WTC11 (cell line): ENCODE results near the gene SLC6A1.

ENCODE experiments used
- CTCF ChIP-seq: fragments of 200-600 bp; IDR thresholded peaks from 2 replicates; pipeline ENCODE4 v1.8.0; 2022; ENCODE audit warnings: antibody characterized with exemption
- ETV6 ChIP-seq: sonication (generic); formaldehyde crosslinking; IDR thresholded peaks from 2 replicates; pipeline ENCODE4 v1.8.1; 2022; ENCODE audit warnings: mild to moderate bottlenecking, missing genetic modification reagents
- FOXJ3 ChIP-seq: sonication (generic); formaldehyde crosslinking; IDR thresholded peaks from 2 replicates; pipeline ENCODE4 v1.9.0; 2021; ENCODE audit warnings: missing genetic modification reagents, mild to moderate bottlenecking, borderline replicate concordance
- NFE2L1 ChIP-seq: sonication (generic); formaldehyde crosslinking; IDR thresholded peaks from 2 replicates; pipeline ENCODE4 v1.8.1; 2023; ENCODE audit warnings: missing genetic modification reagents
- ZNF281 ChIP-seq: sonication (generic); formaldehyde crosslinking; IDR thresholded peaks from 2 replicates; pipeline ENCODE4 v1.8.0; 2023; ENCODE audit warnings: mild to moderate bottlenecking, missing genetic modification reagents

- TF ChIP-seq ETV6: no peak
- no peak for TF ChIP-seq ZNF281 (CRISPR knock-in tag)
- TF ChIP-seq NFE2L1: no peak
- no peak for TF ChIP-seq CTCF
- no peak for TF ChIP-seq FOXJ3
Measured at GRCh38 chr3:10994306-10994705, 1.8 kb downstream of the SLC6A1 start.
